Skeletal muscle satellite cell (primary cell): ENCODE measurements around the gene TRAPPC6A.
A peak's percentile ranks its signal among the peaks of the same experiment; 100 is the strongest.

Experiments
- H3K27me3 ChIP-seq: 2 replicates; pipeline ENCODE4 v1.7.0; 2013; ENCODE audit warnings: low read length; ENCODE audit not compliant: control insufficient read depth, insufficient read depth
- H3K36me3 ChIP-seq: 2 replicates; pipeline ENCODE4 v1.7.0; 2013; ENCODE audit warnings: mild to moderate bottlenecking, control low read depth, low read length; ENCODE audit not compliant: insufficient read depth
- H3K4me1 ChIP-seq: 2 replicates; pipeline ENCODE4 v1.7.0; 2013; ENCODE audit warnings: low read length; ENCODE audit not compliant: control insufficient read depth, insufficient read depth
- H3K4me2 ChIP-seq: 2 replicates; pipeline ENCODE4 v1.7.0; 2013; ENCODE audit warnings: mild to moderate bottlenecking, low read length
- H3K4me3 ChIP-seq: 2 replicates; pipeline ENCODE4 v1.7.0; 2013; ENCODE audit warnings: low read length
- H3K9ac ChIP-seq: 2 replicates; pipeline ENCODE4 v1.7.0; 2013; ENCODE audit warnings: mild to moderate bottlenecking, low read depth, low read length, moderate library complexity
- H3K9me3 ChIP-seq: replicated peaks from 2 replicates; pipeline ENCODE4 v1.7.0; 2013; ENCODE audit warnings: mild to moderate bottlenecking, control low read depth, low read length

The TRAPPC6A gene

DNA sequence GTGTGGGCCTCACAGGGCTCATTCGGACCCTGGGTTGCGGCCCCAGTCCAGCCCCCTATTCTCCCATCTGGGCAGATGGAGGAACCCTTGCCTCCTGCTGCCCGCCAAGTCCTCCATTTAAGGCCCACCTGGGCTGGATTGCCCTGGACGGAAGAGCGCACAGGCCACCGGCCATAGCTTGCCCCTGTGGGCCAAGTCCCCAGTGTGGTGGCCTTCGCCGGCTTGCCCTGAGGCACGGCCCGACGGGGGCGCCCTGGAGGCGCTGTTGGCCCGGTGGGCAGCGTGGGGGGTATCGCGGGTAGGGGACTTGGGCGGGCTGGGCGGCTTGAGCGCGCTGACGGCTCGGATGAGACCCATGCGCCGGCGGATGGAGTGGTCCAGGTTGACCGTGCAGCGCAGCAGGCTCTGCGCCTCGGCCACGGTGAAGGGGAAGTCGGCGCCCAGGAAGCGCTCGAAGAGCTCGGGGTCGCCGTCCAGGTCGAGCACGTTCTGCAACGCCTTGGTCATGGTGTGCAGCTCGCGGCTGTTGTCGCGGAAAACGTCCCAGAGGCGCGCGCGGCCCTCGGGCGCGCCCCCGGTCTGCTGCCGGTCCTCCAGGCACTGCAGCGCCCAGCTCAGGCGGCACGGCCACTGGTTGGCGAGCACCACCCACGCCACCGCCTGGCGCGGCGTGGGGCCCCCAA lies 26.1 kb downstream of the TRAPPC6A start:
- no peaks in the 10 kb centered on the region for H3K9me3 ChIP-seq
- H3K4me1 ChIP-seq, result peaks cover 34% of the 10 kb centered on the region
- no peak overlapping the region for H3K9ac ChIP-seq
- H3K4me3 ChIP-seq, result peak overlapping the region; percentile 59
- H3K36me3 ChIP-seq, result no peaks in the 10 kb centered on the region
- H3K27me3 ChIP-seq, result peaks cover 25% of the 10 kb centered on the region
- H3K4me2 ChIP-seq, result peak overlapping the region; percentile 81

DNA sequence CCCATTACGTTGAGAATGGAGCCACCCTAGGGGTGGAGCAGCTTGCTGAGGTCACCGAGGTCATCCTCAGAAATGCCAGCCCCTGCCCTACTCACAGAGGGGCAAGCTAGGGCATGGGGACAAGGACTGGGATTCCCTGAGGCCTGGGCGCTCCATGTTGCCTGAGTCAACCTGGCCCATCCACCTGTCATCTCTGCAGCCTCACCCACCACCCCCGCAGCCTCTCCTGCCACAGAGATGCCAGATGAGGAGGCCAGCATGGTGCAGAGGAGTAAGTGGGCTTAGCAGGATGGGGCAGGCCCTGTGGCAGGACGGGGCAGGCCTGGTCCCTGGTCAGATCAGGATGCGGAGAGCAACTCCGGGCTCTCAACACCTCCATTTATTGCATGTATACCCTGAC lies 26.7 kb downstream of the TRAPPC6A start:
- no peak overlapping the region for H3K4me2 ChIP-seq
- no peaks in the 10 kb centered on the region for H3K9me3 ChIP-seq
- H3K9ac ChIP-seq, result no peak overlapping the region
- H3K4me1 ChIP-seq, result peaks cover 34% of the 10 kb centered on the region
- peaks cover 5% of the 10 kb centered on the region for H3K36me3 ChIP-seq
- peaks cover 25% of the 10 kb centered on the region for H3K27me3 ChIP-seq
- H3K4me3 ChIP-seq, result no peak overlapping the region

DNA sequence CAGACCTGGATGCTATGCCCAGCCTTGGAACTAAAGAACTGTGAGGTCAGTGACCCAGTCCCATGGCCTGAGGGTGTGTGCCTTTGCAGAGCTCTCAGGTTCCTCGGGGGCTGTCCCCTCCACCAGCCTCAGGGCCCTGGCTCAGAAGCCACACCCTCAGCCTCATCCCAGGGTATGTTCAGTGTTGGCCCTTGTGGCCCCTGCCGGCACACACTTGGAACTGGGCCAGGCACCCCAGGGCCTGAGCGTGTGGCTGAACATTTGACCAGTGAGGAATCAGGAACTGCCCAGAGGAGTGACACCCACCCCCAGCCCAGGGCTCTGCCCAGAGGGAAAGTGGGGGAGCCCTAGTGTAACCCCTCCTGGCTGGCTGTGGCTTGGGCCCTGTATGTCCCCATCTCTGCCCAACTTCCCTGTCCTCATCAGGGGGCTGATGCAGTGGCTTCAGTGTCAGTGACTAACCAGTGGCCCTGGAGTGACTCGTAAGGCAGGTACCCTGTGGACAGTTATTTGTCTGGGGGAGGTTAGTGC lies 27.2 kb downstream of the TRAPPC6A start:
- H3K36me3 ChIP-seq, result peaks cover 10% of the 10 kb centered on the region
- no peak overlapping the region for H3K4me3 ChIP-seq
- no peak overlapping the region for H3K9ac ChIP-seq
- peaks cover 34% of the 10 kb centered on the region for H3K4me1 ChIP-seq
- H3K27me3 ChIP-seq, result peaks cover 25% of the 10 kb centered on the region
- H3K9me3 ChIP-seq, result no peaks in the 10 kb centered on the region
- no peak overlapping the region for H3K4me2 ChIP-seq

DNA sequence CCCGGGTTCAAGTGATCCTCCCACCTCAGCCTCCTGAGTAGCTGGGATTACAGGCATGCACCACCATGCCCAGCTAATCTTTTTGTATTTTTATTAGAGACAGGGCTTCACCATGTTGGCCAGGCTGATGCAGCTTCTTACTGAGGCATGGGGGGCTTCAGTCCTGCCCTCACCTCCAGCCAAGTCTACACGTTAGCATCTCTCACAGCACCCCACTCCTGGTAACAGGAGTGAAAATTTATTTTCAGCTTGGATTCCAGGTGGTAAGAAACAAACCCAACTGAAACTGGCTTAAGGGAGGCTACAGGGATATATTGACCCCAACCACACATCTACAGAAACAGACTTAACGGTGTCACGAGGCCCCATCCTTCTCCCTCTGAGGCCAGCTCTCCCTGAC lies 27.9 kb downstream of the TRAPPC6A start:
- no peak overlapping the region for H3K4me2 ChIP-seq
- H3K9ac ChIP-seq, result no peak overlapping the region
- H3K27me3 ChIP-seq, result peaks cover 25% of the 10 kb centered on the region
- no peaks in the 10 kb centered on the region for H3K9me3 ChIP-seq
- peaks cover 14% of the 10 kb centered on the region for H3K36me3 ChIP-seq
- H3K4me3 ChIP-seq, result no peak overlapping the region
- H3K4me1 ChIP-seq, result peaks cover 34% of the 10 kb centered on the region

DNA sequence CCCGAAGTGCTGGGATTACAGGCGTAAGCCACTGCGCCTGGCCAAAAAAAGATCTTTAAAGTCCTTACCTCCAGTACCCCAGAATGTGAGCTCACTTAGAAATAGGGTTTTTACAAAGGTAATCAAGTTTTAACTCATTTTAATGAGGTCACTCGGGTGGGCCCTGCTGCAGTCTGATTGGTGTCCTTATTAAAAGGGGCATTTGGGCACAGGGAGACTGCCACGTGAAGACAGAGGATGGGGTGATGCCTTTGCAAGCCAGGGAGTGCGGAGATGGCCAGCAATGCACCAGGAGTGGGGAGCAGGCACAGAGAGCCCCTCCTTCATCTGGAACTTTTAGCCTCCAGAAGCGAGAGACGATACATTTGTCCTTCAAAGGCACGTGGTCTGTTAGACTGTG lies 28.9 kb downstream of the TRAPPC6A start:
- peaks cover 25% of the 10 kb centered on the region for H3K27me3 ChIP-seq
- H3K9ac ChIP-seq, result no peak overlapping the region
- H3K4me2 ChIP-seq, result no peak overlapping the region
- peaks cover 20% of the 10 kb centered on the region for H3K36me3 ChIP-seq
- H3K4me3 ChIP-seq, result no peak overlapping the region
- no peaks in the 10 kb centered on the region for H3K9me3 ChIP-seq
- peaks cover 28% of the 10 kb centered on the region for H3K4me1 ChIP-seq

DNA sequence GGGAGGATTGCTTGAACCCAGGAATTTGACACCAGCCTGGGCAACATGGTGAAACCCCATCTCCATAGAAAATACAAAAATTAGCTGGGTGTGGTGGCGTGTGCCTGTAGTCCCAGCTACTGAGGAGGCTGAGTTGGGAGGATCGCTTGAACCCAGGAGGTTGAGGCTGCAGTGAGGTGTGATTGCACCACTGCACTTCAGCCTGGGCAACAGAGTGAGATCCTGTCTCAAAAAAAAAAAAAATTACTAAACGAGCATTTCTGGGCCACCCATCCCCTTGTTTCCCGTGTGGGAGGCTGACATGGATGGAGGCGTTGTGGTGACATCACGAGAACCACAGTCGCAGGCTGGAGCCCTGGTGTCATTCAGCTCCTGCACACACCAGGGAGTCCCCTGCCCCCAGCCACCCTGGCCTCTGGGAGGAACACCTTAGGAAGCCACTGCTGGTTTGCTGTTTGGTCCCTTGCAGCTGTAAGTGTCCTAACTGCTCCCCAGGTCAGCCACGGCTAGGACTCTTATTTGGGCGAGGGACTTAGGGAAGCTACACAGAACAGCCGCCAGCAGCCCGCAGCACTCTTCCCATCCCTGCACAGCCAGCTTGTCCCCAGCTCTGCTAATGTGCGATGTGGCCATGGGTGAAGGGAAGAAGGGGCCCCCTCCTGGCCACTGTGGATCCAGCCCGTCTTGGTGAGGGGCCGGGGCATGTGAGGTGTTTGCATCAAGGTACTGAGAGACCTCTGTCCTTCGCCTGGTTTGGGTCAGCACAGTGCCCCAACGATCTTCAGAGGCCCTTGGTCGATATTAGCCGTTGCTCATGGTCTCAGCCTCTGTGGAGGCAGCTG lies 30.0 kb downstream of the TRAPPC6A start:
- no peak overlapping the region for H3K9ac ChIP-seq
- H3K4me2 ChIP-seq, result no peak overlapping the region
- peaks cover 18% of the 10 kb centered on the region for H3K4me1 ChIP-seq
- H3K36me3 ChIP-seq, result peaks cover 20% of the 10 kb centered on the region
- H3K27me3 ChIP-seq, result peaks cover 20% of the 10 kb centered on the region
- no peak overlapping the region for H3K4me3 ChIP-seq
- no peaks in the 10 kb centered on the region for H3K9me3 ChIP-seq

DNA sequence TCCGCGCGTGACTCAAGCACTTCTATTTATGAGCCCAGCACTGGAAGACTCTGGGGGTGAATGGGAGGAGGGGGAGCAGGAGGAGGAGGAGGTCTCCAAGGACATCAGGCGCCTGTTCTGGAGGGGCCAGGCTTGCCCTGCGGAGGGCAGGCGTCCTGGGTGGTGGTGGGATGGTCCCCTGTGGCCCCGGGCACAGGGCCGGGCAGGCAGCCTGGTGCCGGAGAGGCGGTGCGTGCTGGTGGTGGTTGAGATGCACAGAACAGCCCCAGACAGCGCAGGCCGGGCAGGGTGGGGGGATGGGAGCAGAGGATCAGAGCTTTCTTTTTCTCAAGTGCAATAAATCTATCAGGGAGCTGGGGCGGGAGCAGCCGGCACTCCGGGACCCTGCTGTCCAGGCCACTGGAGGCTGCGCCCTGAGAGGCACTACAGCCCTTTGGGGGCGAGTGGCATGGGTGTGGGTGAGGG lies 31.3 kb downstream of the TRAPPC6A start:
- H3K4me1 ChIP-seq, result peaks cover 5% of the 10 kb centered on the region
- peaks cover 8% of the 10 kb centered on the region for H3K27me3 ChIP-seq
- H3K9ac ChIP-seq, result no peak overlapping the region
- no peak overlapping the region for H3K4me2 ChIP-seq
- H3K9me3 ChIP-seq, result no peaks in the 10 kb centered on the region
- no peak overlapping the region for H3K4me3 ChIP-seq
- H3K36me3 ChIP-seq, result peaks cover 28% of the 10 kb centered on the region

DNA sequence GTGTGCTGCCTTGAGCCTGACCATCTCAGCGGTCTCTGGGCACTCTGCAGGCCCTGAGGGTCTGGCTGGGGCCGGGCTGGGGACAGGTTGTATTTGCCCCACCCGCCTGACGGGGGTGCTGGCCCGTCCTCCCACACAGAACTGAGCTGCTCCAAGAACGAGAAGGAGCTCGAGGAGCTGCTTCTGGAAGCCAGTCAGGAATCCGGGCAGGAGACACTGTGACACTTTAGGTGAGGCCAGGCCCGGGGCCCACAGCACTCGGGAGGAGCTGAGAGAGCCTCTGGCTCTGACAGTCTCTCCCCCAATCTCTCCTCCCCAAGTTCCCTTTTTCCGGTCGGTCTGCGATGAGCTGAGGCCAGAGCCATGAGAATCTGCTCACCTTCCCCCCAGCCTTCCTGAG lies 31.8 kb downstream of the TRAPPC6A start:
- Histone ChIP-seq H3K4me3 (no peak overlapping the region), H3K36me3 (peaks cover 33% of the 10 kb centered on the region), H3K4me2 (no peak overlapping the region), H3K9ac (no peak overlapping the region), H3K4me1 (no peaks in the 10 kb centered on the region), H3K9me3 (no peaks in the 10 kb centered on the region), H3K27me3 (peaks cover 2% of the 10 kb centered on the region)

DNA sequence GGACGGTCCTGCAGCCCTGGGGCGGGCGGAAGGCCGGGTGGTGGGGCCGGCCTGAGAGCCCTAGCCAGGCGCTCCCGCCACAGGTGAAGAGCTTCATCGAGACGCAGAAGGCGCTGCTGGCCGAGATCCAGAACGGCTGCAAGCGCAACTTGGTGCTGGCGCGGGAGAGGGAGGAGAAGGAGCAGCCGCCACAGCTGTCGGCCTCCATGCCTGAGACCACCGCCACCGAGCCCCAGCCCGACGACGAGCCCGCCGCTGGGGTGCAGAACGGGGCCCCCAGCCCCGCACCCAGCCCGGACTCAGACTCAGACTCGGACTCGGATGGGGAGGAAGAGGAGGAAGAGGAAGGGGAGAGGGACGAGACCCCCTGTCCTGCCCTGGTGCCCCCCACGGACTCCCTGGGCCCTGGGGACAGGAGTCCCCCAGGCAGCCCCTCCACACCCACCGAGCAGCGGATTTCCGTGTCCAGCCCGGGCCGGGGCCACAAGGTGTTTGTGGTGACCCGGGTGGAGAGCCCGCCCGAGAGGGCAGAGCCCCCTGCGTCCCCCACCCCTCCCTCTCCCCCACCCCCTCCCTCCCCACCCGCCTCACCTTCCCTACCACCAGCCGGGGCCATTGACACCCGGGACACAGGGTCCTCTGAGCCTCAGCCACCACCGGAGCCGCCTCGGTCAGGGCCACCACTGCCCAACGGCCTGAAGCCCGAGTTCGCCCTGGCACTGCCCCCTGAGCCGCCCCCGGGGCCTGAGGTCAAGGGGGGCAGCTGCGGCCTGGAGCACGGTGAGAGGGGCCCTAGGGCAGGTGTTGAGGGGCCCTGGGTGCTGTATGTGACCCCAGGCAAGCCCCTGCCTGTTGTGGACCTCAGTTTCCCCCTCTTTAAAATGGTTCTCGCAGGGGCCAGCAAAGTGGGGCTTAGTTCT lies 32.5 kb downstream of the TRAPPC6A start:
- Histone ChIP-seq H3K9ac (no peak overlapping the region), H3K4me1 (no peaks in the 10 kb centered on the region), H3K4me2 (no peak overlapping the region), H3K36me3 (peaks cover 39% of the 10 kb centered on the region), H3K9me3 (no peaks in the 10 kb centered on the region), H3K27me3 (no peaks in the 10 kb centered on the region), H3K4me3 (no peak overlapping the region)

DNA sequence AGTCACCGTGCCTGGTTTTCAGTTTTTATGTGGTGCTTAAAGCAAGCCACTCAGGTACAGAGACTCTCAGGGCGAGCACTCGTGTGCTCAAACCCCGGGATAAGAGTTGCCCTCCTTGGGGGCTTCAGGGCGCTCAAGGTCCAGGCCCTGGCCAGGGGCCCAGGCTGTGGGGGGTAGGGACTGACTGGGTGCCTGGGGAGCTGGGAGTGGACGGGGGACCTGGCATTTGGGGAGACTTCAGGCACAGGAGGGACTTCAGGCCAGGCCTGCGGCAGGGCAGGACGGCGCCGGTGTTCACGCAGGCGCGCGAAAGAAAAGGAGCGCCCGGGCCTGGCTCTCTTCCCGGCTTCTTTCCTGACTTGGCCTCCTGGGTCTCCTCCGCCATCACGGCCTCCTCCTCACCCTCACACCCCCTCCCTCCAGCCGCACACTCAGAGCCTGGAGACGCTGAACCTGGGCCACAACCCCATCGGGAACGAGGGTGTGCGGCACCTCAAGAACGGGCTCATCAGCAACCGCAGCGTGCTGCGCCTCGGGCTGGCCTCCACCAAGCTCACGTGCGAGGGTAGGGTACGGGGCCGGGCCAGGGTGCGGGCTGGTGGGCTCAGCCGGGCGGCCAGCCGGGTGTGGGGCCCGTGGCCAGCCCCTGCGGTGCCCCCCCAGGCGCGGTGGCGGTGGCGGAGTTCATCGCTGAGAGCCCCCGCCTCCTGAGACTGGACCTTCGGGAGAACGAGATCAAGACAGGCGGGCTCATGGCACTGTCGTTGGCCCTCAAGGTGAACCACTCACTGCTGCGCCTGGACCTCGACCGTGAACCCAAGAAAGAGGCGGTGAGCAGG lies 33.4 kb downstream of the TRAPPC6A start:
- no peak overlapping the region for H3K4me3 ChIP-seq
- H3K27me3 ChIP-seq, result no peaks in the 10 kb centered on the region
- H3K4me1 ChIP-seq, result no peaks in the 10 kb centered on the region
- no peak overlapping the region for H3K9ac ChIP-seq
- no peak overlapping the region for H3K4me2 ChIP-seq
- peaks cover 39% of the 10 kb centered on the region for H3K36me3 ChIP-seq
- no peaks in the 10 kb centered on the region for H3K9me3 ChIP-seq
